A549 (cell line): ENCODE results near the gene GPR15LG. TPM values are rescaled to one million over a fixed set of nuclear protein-coding genes. Genes with fewer than 3 reads are reported as not detected.
"Not testable (repeated sequence)": the region's sequence is repeated elsewhere in the genome, so short reads cannot be mapped to it uniquely, and the experiment has no call there.

Experiments used
- ATAC-seq, 2 experiments: fragments of 200-7000 bp in 1 of 2; fragments of >200 bp in 1 of 2; cut with Nextera tagmentation in 1 of 2; cut with Tn5 transposase in 1 of 2; 3 replicates each; pipeline versions ENCODE4 v1.8.0 to v1.9.1; 2018 to 2020; ENCODE audit warnings: mild to moderate bottlenecking in 1 of 2, moderate library complexity in 1 of 2
- CTCF ChIA-PET: fragments of 300-600 bp; sonication (Branson Sonifier 250); formaldehyde crosslinking; extraction: SDS; loops from one replicate; lab custom pipeline; 2021; ENCODE audit warnings: antibody characterized with exemption, inconsistent platforms; lab: Yijun Ruan, JAX
- POLR2A ChIA-PET: fragments of 350-600 bp; formaldehyde crosslinking; extraction: SDS; loops from one replicate; lab custom pipeline; 2021; ENCODE audit warnings: antibody characterized with exemption, inconsistent platforms; lab: Yijun Ruan, JAX
- DNase-seq, 2 experiments: peaks; one replicate each; pipeline versions ENCODE4 v3.0.0 to v3.0.0-alpha.2; 2011 to 2016; ENCODE audit warnings: low read depth in 1 of 2, low spot score in 1 of 2
- FAIRE-seq: peaks from 2 replicates; lab custom pipeline; 2011; peaks lifted over from hg19 to GRCh38; lab: Jason Lieb, UNC
- H3K27ac ChIP-seq, 2 experiments: fragments of >200 bp; sonication (Bioruptor Twin); formaldehyde crosslinking; 3 replicates each; pipeline ENCODE4 v1.5.1; 2016 to 2017
- H3K4me1 ChIP-seq: fragments of >200 bp; sonication (Bioruptor Twin); formaldehyde crosslinking; 3 replicates; pipeline ENCODE4 v1.6.1; 2016
- H3K4me2 ChIP-seq: fragments of >200 bp; sonication (Bioruptor Twin); formaldehyde crosslinking; 3 replicates; pipeline ENCODE4 v1.6.1; 2016
- H3K4me3 ChIP-seq: fragments of >200 bp; sonication (Bioruptor Twin); formaldehyde crosslinking; 3 replicates; pipeline ENCODE4 v1.5.1; 2016
- H3K9me3 ChIP-seq: fragments of >200 bp; sonication (Bioruptor Twin); formaldehyde crosslinking; 3 replicates; pipeline ENCODE4 v1.6.1; 2016
- BHLHE40 ChIP-seq: IDR thresholded peaks from 2 replicates; pipeline ENCODE4 v1.6.1; 2012; ENCODE audit warnings: low read depth, low read length, inconsistent platforms
- CHD2 ChIP-seq: fragments of 150-350 bp; IDR thresholded peaks from 2 replicates; pipeline ENCODE4 v1.6.1; 2014; ENCODE audit warnings: low read length; ENCODE audit not compliant: partially characterized antibody
- CHD4 ChIP-seq: fragments of 200-600 bp; sonication (generic); IDR thresholded peaks from 2 replicates; pipeline ENCODE4 v1.6.1; 2016; ENCODE audit warnings: antibody characterized with exemption, mild to moderate bottlenecking, borderline replicate concordance
- EP300 ChIP-seq, 2 experiments: fragments of >200 bp; sonication (Bioruptor Twin); formaldehyde crosslinking; IDR thresholded peaks; 2 replicates in 1 of 2; 3 replicates in 1 of 2; pipeline ENCODE4 v1.6.1; 2016 to 2017
- ESRRA ChIP-seq: fragments of 150-350 bp; IDR thresholded peaks from 2 replicates; pipeline ENCODE4 v1.6.1; 2014; ENCODE audit warnings: mild to moderate bottlenecking, low read length, borderline replicate concordance
- FOSB ChIP-seq: fragments of 250-450 bp; sonication (Bioruptor Pico); IDR thresholded peaks from 2 replicates; pipeline ENCODE4 v1.5.0; 2020; ENCODE audit warnings: mild to moderate bottlenecking, moderate library complexity
- JUNB ChIP-seq: fragments of >200 bp; sonication (Bioruptor Twin); formaldehyde crosslinking; IDR thresholded peaks from 2 replicates; pipeline ENCODE4 v1.6.1; 2016
- MAFK ChIP-seq: fragments of 450-650 bp; IDR thresholded peaks from 2 replicates; pipeline ENCODE4 v1.6.1; 2014; ENCODE audit not compliant: partially characterized antibody
- PBX3 ChIP-seq: IDR thresholded peaks from 2 replicates; pipeline ENCODE4 v1.6.1; 2012
- REST ChIP-seq: fragments of 200-600 bp; sonication (generic); IDR thresholded peaks from 2 replicates; pipeline ENCODE4 v1.6.1; 2016; ENCODE audit warnings: antibody characterized with exemption, mild to moderate bottlenecking, moderate library complexity
- SMC3 ChIP-seq: fragments of >200 bp; sonication (Bioruptor Twin); formaldehyde crosslinking; IDR thresholded peaks from 3 replicates; pipeline ENCODE4 v1.6.1; 2018; ENCODE audit warnings: inconsistent platforms
- ZFP36 ChIP-seq: fragments of 450-650 bp; IDR thresholded peaks from 2 replicates; pipeline ENCODE4 v1.6.1; 2014; ENCODE audit warnings: borderline replicate concordance; ENCODE audit not compliant: partially characterized antibody
- ZSCAN20 ChIP-seq: fragments of 250-450 bp; sonication (Bioruptor Pico); IDR thresholded peaks from 2 replicates; pipeline ENCODE4 v1.8.0; 2022; ENCODE audit warnings: mild to moderate bottlenecking, moderate library complexity
- WGBS: methylation state at CpG from one replicate; pipeline ENCODE4 v1.1.6; 2017; ENCODE audit errors: missing lambda C conversion rate; 5-methylcytosine and 5-hydroxymethylcytosine counted together
- polyA plus RNA-seq, 4 experiments: library from polyadenylated mRNA; depleted of rRNA in 3 of 4; stranded (reverse); fragments of >200 nt; fragmentation: RNase III in 1 of 4; extraction: RNeasy Plus Mini Kit Qiagen cat#74134 plus additional on column Dnase treatment in 1 of 4; gene quantifications; 2 replicates in 3 of 4; 3 replicates in 1 of 4; pipeline ENCODE4 v1.2.3, GENCODE V29; 2011 to 2017

GPR15LG gene
- polyA plus RNA-seq, 2 of the 4 experiments (the other 2 are of a cell fraction), result not detected

- TF ChIP-seq REST (no peak), ZFP36 (no peak), PBX3 (no peak)
These were observed 9.2 kb upstream of the GPR15LG start (continued) for GRCh38 chr10:84164442-84164841.

GRCh38 chr10:84166620-84167288, 6.8 kb upstream of the GPR15LG start:
- TF ChIP-seq CHD4, result no peak
- TF ChIP-seq ESRRA, result no peak
- no peak for TF ChIP-seq ZSCAN20 (CRISPR knock-in tag)
- TF ChIP-seq SMC3, result no peak
- TF ChIP-seq EP300 (IDR thresholded peaks at IDR 0.05), result no peak
- TF ChIP-seq FOSB (CRISPR knock-in tag), result no peak
- no peak for TF ChIP-seq CHD2
- no peak for TF ChIP-seq MAFK
- TF ChIP-seq JUNB, result no peak
- TF ChIP-seq BHLHE40, result no peak
- no peak overlapping the region for H3K4me2 ChIP-seq
- no peak overlapping the region for H3K27ac ChIP-seq
- no peak for FAIRE-seq
- H3K4me3 ChIP-seq, result no peak overlapping the region
- no peak for DNase-seq
- ChIA-PET CTCF (interaction anchor here (1.4 kb wide), 1 partner anchor 12 kb away, joined by 3 read pairs; no protein-coding TSS in a partner anchor), POLR2A (no interaction called here)
- 73% methylated on average over 4 of the region's 4 CpGs for WGBS
- H3K9me3 ChIP-seq, result no peaks in the 10 kb centered on the region
- H3K4me1 ChIP-seq, result no peaks in the 10 kb centered on the region
- no peak for ATAC-seq

- ATAC-seq, H3K4me3 ChIP-seq, H3K4me1 ChIP-seq, H3K27ac ChIP-seq, H3K9me3 ChIP-seq, POLR2A ChIA-PET, DNase-seq, FAIRE-seq, H3K4me2 ChIP-seq: not testable (repeated sequence)
- CTCF ChIA-PET, result interaction anchor here (1.4 kb wide), 1 partner anchor 13 kb away, joined by 3 read pairs; no protein-coding TSS in a partner anchor
- 82% methylated on average over 2 of the region's 2 CpGs for WGBS
These were observed 6.3 kb upstream of the GPR15LG start for GRCh38 chr10:84167289-84167653.

- DNase-seq, POLR2A ChIA-PET, H3K4me2 ChIP-seq, FAIRE-seq, H3K4me1 ChIP-seq, H3K4me3 ChIP-seq, H3K9me3 ChIP-seq, ATAC-seq, H3K27ac ChIP-seq: not testable (repeated sequence)
- 83% methylated on average over 10 of the region's 10 CpGs for WGBS
- CTCF ChIA-PET, result interaction anchor here (1.0 kb wide), 2 partner anchors 9 kb away, joined by 3 read pairs; no protein-coding TSS in a partner anchor
These were observed 5.2 kb upstream of the GPR15LG start for GRCh38 chr10:84168382-84168781.

- not testable (repeated sequence) for FAIRE-seq, H3K4me2 ChIP-seq
These were observed 2.4 kb upstream of the GPR15LG start for GRCh38 chr10:84171237-84171636.

GRCh38 chr10:84171700-84172466, 1.7 kb upstream of the GPR15LG start:
- H3K27ac ChIP-seq, DNase-seq, H3K4me1 ChIP-seq, CTCF ChIA-PET, H3K9me3 ChIP-seq, H3K4me2 ChIP-seq, FAIRE-seq, H3K4me3 ChIP-seq, ATAC-seq, POLR2A ChIA-PET: not testable (repeated sequence)
- WGBS, result 79% methylated on average over 14 of the region's 21 CpGs

More at GRCh38 chr10:84171237-84171636, 2.4 kb upstream of the GPR15LG start:
- H3K27ac ChIP-seq, DNase-seq, ATAC-seq, POLR2A ChIA-PET, H3K4me1 ChIP-seq, CTCF ChIA-PET, H3K9me3 ChIP-seq, H3K4me3 ChIP-seq: not testable (repeated sequence)
- WGBS, result 52% methylated on average over 2 of the region's 2 CpGs
